Measurements from ENCODE around the gene ZNF473.

- TF ChIP-seq LEF1 (IDR thresholded peaks at IDR 0.05; ENCODE audit: borderline replicate concordance) (no peak), NFRKB (IDR thresholded peaks at IDR 0.05) (no peak), ELF4 (IDR thresholded peaks at IDR 0.05) (no peak), TARDBP (IDR thresholded peaks at IDR 0.05) (no peak), FOXK2 (IDR thresholded peaks at IDR 0.05) (no peak)
These were observed 35.8 kb downstream of the ZNF473 start for GRCh38 chr19:50061650-50062049.
